HepG2 (cell line): Measurements from ENCODE around the gene FCGBP.

Source experiments
- PHB2 ChIP-seq: fragments of 450-650 bp; IDR thresholded peaks from 2 replicates; pipeline ENCODE4 v1.6.1; 2018; ENCODE audit not compliant: partially characterized antibody
- ZNF263 ChIP-seq: sonication (generic); formaldehyde crosslinking; IDR thresholded peaks from 2 replicates; pipeline ENCODE4 v1.4.0; 2020; ENCODE audit warnings: missing genetic modification reagents
- ZSCAN9 ChIP-seq: IDR thresholded peaks from 2 replicates; pipeline ENCODE4 v1.6.1; 2016; ENCODE audit warnings: borderline replicate concordance
- TF ChIP-seq, protein P1 (sequence below): sonication (generic); formaldehyde crosslinking; IDR thresholded peaks from 2 replicates; pipeline ENCODE4 v1.8.1; 2023; ENCODE audit warnings: missing genetic modification reagents, inconsistent platforms, borderline replicate concordance
- TF ChIP-seq, protein P2 (sequence below), 2 experiments: sonication (generic) in 1 of 2; formaldehyde crosslinking in 1 of 2; IDR thresholded peaks; 2 replicates each; pipeline versions ENCODE4 v1.5.1 to v1.6.1; 2011 to 2020; ENCODE audit warnings: borderline replicate concordance in 1 of 2, low read depth in 1 of 2, low read length in 1 of 2, mild to moderate bottlenecking in 1 of 2, missing genetic modification reagents in 1 of 2, moderate library complexity in 1 of 2

DNA sequence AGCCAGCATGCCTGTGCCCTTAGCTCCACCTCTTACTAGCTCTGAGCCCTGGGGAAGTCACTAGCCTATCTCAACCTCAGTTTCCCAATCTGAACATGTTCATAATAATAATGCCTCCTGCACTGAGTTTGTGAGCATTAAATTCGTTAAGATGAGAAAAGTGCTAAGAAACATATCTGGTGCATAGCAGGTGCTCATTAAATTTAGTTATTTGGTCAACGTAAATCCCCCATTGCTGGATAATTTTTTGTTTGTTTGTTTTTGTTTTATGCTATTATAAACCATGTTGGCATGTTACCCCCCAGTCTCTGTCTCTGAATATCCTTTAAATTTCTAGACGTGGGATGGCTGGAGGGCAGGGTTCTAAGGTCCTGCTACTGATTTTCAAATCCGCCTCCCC, 10.6 kb downstream of the FCGBP start:
- TF ChIP-seq, protein P1, sequence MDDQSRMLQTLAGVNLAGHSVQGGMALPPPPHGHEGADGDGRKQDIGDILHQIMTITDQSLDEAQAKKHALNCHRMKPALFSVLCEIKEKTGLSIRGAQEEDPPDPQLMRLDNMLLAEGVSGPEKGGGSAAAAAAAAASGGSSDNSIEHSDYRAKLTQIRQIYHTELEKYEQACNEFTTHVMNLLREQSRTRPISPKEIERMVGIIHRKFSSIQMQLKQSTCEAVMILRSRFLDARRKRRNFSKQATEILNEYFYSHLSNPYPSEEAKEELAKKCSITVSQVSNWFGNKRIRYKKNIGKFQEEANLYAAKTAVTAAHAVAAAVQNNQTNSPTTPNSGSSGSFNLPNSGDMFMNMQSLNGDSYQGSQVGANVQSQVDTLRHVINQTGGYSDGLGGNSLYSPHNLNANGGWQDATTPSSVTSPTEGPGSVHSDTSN (CRISPR knock-in tag), result no peak
- TF ChIP-seq ZSCAN9 (CRISPR knock-in tag) (no peak), PHB2 (no peak), ZNF263 (CRISPR knock-in tag) (no peak)
- TF ChIP-seq, protein P2, sequence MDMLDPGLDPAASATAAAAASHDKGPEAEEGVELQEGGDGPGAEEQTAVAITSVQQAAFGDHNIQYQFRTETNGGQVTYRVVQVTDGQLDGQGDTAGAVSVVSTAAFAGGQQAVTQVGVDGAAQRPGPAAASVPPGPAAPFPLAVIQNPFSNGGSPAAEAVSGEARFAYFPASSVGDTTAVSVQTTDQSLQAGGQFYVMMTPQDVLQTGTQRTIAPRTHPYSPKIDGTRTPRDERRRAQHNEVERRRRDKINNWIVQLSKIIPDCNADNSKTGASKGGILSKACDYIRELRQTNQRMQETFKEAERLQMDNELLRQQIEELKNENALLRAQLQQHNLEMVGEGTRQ (IDR thresholded peaks at IDR 0.05; ENCODE audit: low read depth, low read length), result no peak
- TF ChIP-seq, protein P2 (CRISPR knock-in tag; IDR thresholded peaks at IDR 0.05; ENCODE audit: borderline replicate concordance), result no peak
